Heart left ventricle (tissue), 13 donors: Measurements from ENCODE around the gene KCTD15.

Experiments
- CTCF ChIP-seq, 12 donors: fragments of 200-600 bp; sonication (generic) in 4 of 12; IDR thresholded peaks; one replicate each; pipeline versions ENCODE4 v1.5.0 to v1.8.0; 2018 to 2022; ENCODE audit warnings: antibody characterized with exemption in 12 of 12, mild to moderate bottlenecking in 5 of 12
- POLR2A ChIP-seq, 2 donors: fragments of 450-650 bp; IDR thresholded peaks; one replicate each; pipeline ENCODE4 v1.6.1; 2017; ENCODE audit warnings: antibody characterized with exemption in 2 of 2, mild to moderate bottlenecking in 2 of 2, moderate library complexity in 2 of 2
- donor health status: ischemic (EF 13 %, LVEDD 7.1; RV severe dilation, severe dysfunction).
- donor health status: DM: no; HTN: yes; CAD: no.
- donor health status: DM: no; HTN: no; CAD: no.
- donor health status: ischemic (EF 25% LVEDD 6.9; RV normal size, moderate dysfunction).
- donor health status: ischemic (EF 25% LVEDD 5.7; RV mildly dilated, moderate dysfunction).
- donor health status: ischemic (EF 35%, LVEDD 5.7; RV mildly dilated, moderate dysfunction).
- donor health status: nonischemic (EF 11% LVEDD 7.7; RV severe dilation, severe dysfunction).
- donor health status: DM: yes; HTN: yes; CAD: no.
- donor health status: PGD.
- donor health status: ischemic (EF 29% LVEDD 5.4; RV normal size, mild dysfunction).
- donor health status: nonischemic (EF 23%, LVEDD 6.1; RV moderate dilation, normal function).

GRCh38 chr19:33751436-33751770, 45.3 kb upstream of the KCTD15 start:
- TF ChIP-seq CTCF (IDR thresholded peaks at IDR 0.05) (no peak), POLR2A (IDR thresholded peaks at IDR 0.05) (no peak)
